HepG2 (cell line): ENCODE results near the gene SLC34A2. TPM values are rescaled to one million over a fixed set of nuclear protein-coding genes. Genes with fewer than 3 reads are reported as not detected.

ENCODE experiments used
- DNMT3B ChIP-seq: conservative IDR thresholded peaks from 2 replicates; pipeline ENCODE4 v1.6.1; 2016; ENCODE audit warnings: missing biosample characterization, control low read depth
- HDAC2 ChIP-seq: sonication (generic); formaldehyde crosslinking; IDR thresholded peaks from 2 replicates; pipeline ENCODE4 v1.4.0; 2020; ENCODE audit warnings: missing genetic modification reagents
- PITX1 ChIP-seq: sonication (generic); formaldehyde crosslinking; IDR thresholded peaks from 2 replicates; pipeline ENCODE4 v1.5.1; 2020; ENCODE audit warnings: mild to moderate bottlenecking, missing genetic modification reagents
- PRPF4 ChIP-seq: fragments of 200-400 bp; formaldehyde crosslinking; IDR thresholded peaks from 2 replicates; pipeline ENCODE4 v1.6.1; 2016; ENCODE audit warnings: low read length, low read depth; ENCODE audit not compliant: poor library complexity, severe bottlenecking
- RNF2 ChIP-seq: fragments of 450-650 bp; conservative IDR thresholded peaks from 2 replicates; pipeline ENCODE4 v1.6.1; 2016; ENCODE audit warnings: low read depth
- ZBTB43 ChIP-seq: sonication (generic); formaldehyde crosslinking; conservative IDR thresholded peaks from 2 replicates; pipeline ENCODE4 v1.4.0; 2020; ENCODE audit warnings: missing genetic modification reagents
- ZFX ChIP-seq: sonication (generic); formaldehyde crosslinking; IDR thresholded peaks from 2 replicates; pipeline ENCODE4 v1.4.0; 2020; ENCODE audit warnings: mild to moderate bottlenecking, low read depth, missing genetic modification reagents, moderate library complexity
- ZNF558 ChIP-seq: sonication (generic); formaldehyde crosslinking; IDR thresholded peaks from 2 replicates; pipeline ENCODE4 v1.9.0; 2022; ENCODE audit warnings: mild to moderate bottlenecking, missing genetic modification reagents, borderline replicate concordance
- ZNF614 ChIP-seq: IDR thresholded peaks from 2 replicates; pipeline ENCODE4 v1.6.1; 2018; ENCODE audit warnings: missing biosample characterization, missing genetic modification reagents, inconsistent platforms, borderline replicate concordance
- ZZZ3 ChIP-seq: sonication (generic); formaldehyde crosslinking; IDR thresholded peaks from 2 replicates; pipeline ENCODE4 v1.4.0; 2020; ENCODE audit warnings: missing genetic modification reagents, mild to moderate bottlenecking, borderline replicate concordance
- polyA plus RNA-seq, 8 experiments: library from polyadenylated mRNA; depleted of rRNA in 3 of 8; stranded (reverse) in 7 of 8; unstranded in 1 of 8; fragments of >200 nt; fragmentation: Illumina TruSeq in 4 of 8; extraction: Trizol in 4 of 8; gene quantifications; 2 replicates each; pipeline versions ENCODE4 v1.2.1 to v1.2.3, GENCODE V29; 2011 to 2016; ENCODE audit warnings: low read depth in 4 of 8, missing spikeins in 1 of 8, mixed read lengths in 1 of 8; ENCODE audit not compliant: insufficient read depth in 1 of 8
- total RNA-seq, 5 experiments: library from RNA; depleted of rRNA; stranded (reverse); fragments of >200 nt; fragmentation: Illumina TruSeq; extraction: Trizol; gene quantifications; 2 replicates each; pipeline ENCODE4 v1.2.3, GENCODE V29; 2016; ENCODE audit warnings: low read depth in 1 of 5
- TF ChIP-seq, protein P1 (sequence below): sonication (generic); formaldehyde crosslinking; IDR thresholded peaks from 2 replicates; pipeline ENCODE4 v1.4.0; 2020; ENCODE audit warnings: missing genetic modification reagents, borderline replicate concordance
- TF ChIP-seq, protein P2 (sequence below): sonication (generic); formaldehyde crosslinking; IDR thresholded peaks from 2 replicates; pipeline ENCODE4 v1.8.1; 2023; ENCODE audit warnings: mild to moderate bottlenecking, inconsistent platforms, moderate library complexity, missing genetic modification reagents, borderline replicate concordance

The SLC34A2 gene
- total and polyA plus RNA-seq, 2 of the 13 experiments (the other 11 are each of a cell fraction or from before 2014, with no cell fraction given): not detected

GRCh38 chr4:25687773-25688172 lies 32.1 kb downstream of the SLC34A2 start (continued):
- TF ChIP-seq, protein P1, sequence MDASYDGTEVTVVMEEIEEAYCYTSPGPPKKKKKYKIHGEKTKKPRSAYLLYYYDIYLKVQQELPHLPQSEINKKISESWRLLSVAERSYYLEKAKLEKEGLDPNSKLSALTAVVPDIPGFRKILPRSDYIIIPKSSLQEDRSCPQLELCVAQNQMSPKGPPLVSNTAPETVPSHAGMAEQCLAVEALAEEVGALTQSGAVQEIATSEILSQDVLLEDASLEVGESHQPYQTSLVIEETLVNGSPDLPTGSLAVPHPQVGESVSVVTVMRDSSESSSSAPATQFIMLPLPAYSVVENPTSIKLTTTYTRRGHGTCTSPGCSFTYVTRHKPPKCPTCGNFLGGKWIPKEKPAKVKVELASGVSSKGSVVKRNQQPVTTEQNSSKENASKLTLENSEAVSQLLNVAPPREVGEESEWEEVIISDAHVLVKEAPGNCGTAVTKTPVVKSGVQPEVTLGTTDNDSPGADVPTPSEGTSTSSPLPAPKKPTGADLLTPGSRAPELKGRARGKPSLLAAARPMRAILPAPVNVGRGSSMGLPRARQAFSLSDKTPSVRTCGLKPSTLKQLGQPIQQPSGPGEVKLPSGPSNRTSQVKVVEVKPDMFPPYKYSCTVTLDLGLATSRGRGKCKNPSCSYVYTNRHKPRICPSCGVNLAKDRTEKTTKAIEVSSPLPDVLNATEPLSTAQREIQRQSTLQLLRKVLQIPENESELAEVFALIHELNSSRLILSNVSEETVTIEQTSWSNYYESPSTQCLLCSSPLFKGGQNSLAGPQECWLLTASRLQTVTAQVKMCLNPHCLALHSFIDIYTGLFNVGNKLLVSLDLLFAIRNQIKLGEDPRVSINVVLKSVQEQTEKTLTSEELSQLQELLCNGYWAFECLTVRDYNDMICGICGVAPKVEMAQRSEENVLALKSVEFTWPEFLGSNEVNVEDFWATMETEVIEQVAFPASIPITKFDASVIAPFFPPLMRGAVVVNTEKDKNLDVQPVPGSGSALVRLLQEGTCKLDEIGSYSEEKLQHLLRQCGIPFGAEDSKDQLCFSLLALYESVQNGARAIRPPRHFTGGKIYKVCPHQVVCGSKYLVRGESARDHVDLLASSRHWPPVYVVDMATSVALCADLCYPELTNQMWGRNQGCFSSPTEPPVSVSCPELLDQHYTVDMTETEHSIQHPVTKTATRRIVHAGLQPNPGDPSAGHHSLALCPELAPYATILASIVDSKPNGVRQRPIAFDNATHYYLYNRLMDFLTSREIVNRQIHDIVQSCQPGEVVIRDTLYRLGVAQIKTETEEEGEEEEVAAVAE (CRISPR knock-in tag): no peak
- TF ChIP-seq PITX1 (CRISPR knock-in tag): no peak
- no peak for TF ChIP-seq DNMT3B (CRISPR knock-in tag)
- no peak for TF ChIP-seq ZFX
- TF ChIP-seq ZZZ3 (CRISPR knock-in tag): no peak
- TF ChIP-seq ZNF558 (CRISPR knock-in tag): no peak
- no peak for TF ChIP-seq HDAC2
- no peak for TF ChIP-seq PRPF4
- no peak for TF ChIP-seq ZBTB43 (CRISPR knock-in tag)
- TF ChIP-seq, protein P2, sequence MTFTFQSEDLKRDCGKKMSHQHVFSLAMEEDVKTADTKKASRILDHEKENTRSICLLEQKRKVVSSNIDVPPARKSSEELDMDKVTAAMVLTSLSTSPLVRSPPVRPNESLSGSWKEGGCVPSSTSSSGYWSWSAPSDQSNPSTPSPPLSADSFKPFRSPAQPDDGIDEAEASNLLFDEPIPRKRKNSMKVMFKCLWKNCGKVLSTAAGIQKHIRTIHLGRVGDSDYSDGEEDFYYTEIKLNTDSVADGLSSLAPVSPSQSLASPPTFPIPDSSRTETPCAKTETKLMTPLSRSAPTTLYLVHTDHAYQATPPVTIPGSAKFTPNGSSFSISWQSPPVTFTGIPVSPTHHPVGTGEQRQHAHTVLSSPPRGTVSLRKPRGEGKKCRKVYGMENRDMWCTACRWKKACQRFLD (CRISPR knock-in tag): no peak
- no peak for TF ChIP-seq ZNF614 (CRISPR knock-in tag)
- no peak for TF ChIP-seq RNF2
